Measurements from ENCODE around the gene PCDH17.

Gene PCDH17

DNA sequence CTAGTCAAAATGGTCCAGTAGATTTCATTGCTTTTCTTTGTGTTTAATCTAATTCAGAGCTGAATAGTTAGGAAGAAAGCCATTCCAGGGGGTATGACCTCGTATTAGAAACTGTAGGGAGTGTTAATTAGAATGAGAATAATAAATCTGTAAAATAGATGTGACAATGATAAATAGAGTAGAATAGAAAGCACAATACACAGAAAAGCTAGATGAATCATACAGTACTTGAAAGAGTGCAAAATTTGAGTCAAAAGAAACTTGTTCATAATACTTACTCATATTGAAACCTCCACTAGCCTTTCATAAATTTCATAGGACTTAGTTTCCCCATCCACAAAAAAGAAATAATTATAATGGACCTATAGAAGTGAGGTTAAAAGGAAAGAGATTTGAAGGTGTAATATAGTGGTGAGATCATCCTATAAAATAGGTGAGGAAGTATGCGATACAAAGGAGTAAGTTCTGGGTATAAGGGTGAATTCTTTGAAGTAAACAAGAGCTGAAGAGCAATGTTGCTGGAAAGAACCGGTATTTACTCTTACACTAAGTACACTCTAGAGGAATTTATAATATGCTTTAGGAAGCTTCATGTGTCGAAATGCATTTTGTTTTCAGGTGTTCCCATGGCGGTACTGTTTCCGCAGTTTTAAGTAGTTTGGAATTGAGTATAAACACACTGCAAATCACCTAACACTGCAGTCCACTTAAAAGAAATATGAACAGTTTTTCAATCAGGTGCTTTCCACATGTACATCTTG, 21.9 kb downstream of the PCDH17 start:
- H3K27ac Mint-ChIP-seq, result no peak overlapping the region
- H3K36me3 Mint-ChIP-seq (ENCODE audit: low read depth), result no peaks in the 10 kb centered on the region
- no peak for DNase-seq (ENCODE audit: low spot score)
- H3K27me3 Mint-ChIP-seq (ENCODE audit: low read depth), result no peaks in the 10 kb centered on the region
- H3K4me1 Mint-ChIP-seq (ENCODE audit: low read depth), result no peaks in the 10 kb centered on the region
- H3K4me3 Mint-ChIP-seq, result no peak overlapping the region
- no peaks in the 10 kb centered on the region for H3K9me3 Mint-ChIP-seq

DNA sequence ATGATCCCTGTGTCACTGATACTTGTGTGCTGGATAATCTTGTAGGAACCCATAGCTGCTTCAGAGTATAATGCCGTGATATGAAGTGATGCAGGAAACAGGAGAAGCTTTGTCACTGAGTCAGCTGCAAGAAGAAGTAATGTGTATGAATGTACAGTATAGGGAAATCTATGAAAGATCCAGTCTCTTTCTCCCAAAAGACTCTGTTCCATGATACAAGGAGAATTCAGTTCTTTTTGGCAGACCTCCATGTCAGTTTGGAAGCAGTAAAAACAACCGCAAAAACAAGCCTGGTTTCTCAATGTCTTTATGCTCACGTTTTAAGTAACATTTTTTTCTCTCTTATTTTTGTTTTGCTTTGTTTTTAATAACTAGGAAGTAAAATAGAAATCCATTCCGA, 33.9 kb downstream of the PCDH17 start:
- H3K27me3 Mint-ChIP-seq (ENCODE audit: low read depth), result no peaks in the 10 kb centered on the region
- DNase-seq (ENCODE audit: low spot score), result no peak
- H3K4me1 Mint-ChIP-seq (ENCODE audit: low read depth), result no peaks in the 10 kb centered on the region
- H3K4me3 Mint-ChIP-seq, result no peak overlapping the region
- no peak overlapping the region for H3K27ac Mint-ChIP-seq
- no peaks in the 10 kb centered on the region for H3K36me3 Mint-ChIP-seq (ENCODE audit: low read depth)
- H3K9me3 Mint-ChIP-seq, result peaks cover 14% of the 10 kb centered on the region

DNA sequence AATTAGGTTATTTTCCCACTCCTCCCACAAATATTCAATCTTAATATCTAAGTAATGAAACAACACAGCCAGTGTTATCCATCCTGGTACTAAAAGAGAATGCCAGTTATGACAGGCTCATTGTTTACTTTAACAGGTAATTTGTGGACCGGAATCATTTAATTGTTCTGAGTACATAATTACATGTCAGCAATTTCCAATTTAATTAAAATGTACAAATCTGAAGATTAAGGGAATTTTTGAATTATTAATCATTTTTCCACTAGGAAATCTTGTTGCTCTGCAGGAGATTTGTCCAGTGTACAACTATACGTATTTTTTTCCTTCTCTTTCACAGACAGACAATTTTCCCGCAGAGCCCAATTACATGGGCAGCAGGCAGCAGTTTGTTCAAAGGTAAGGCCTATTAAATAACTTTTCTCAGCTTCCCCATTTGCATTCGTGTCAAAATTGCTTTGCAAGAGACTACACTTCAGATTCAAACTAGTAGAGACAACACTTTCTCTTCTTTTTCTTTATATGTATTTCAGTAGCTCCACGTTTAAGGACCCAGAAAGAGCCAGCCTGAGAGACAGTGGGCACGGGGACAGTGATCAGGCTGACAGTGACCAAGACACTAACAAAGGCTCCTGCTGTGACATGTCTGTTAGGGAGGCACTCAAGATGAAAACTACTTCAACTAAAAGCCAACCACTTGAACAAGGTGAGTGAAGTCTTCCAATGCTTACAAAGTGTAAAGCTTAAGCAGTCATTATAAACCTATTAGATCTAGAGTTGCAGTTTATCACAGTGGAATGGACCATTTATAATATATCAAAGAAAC, 34.8 kb downstream of the PCDH17 start:
- no peak overlapping the region for H3K27ac Mint-ChIP-seq
- H3K4me1 Mint-ChIP-seq (ENCODE audit: low read depth), result no peaks in the 10 kb centered on the region
- no peak for DNase-seq (ENCODE audit: low spot score)
- no peaks in the 10 kb centered on the region for H3K36me3 Mint-ChIP-seq (ENCODE audit: low read depth)
- no peaks in the 10 kb centered on the region for H3K27me3 Mint-ChIP-seq (ENCODE audit: low read depth)
- peaks cover 11% of the 10 kb centered on the region for H3K9me3 Mint-ChIP-seq
- H3K4me3 Mint-ChIP-seq, result no peak overlapping the region

DNA sequence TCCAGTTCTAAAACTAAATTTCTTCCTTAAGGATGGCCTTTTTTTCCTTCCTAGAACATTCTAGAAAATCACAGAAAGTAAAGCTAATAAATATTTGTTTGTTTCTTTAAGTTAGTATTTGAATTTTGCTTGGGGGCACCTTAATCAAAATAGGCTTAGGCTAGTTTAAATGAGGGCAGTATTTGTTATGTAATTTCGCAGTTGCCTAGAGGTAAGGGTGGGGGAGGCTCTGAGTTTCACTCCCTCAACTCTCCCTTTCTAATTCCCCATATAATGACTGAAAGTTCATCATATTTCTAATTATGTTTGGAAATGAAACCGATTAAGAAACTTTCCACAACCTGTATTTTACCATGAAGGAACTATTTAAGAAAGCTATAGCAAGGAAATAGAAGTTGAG, 40.6 kb downstream of the PCDH17 start:
- H3K36me3 Mint-ChIP-seq (ENCODE audit: low read depth), result no peaks in the 10 kb centered on the region
- no peaks in the 10 kb centered on the region for H3K4me1 Mint-ChIP-seq (ENCODE audit: low read depth)
- no peak overlapping the region for H3K27ac Mint-ChIP-seq
- H3K9me3 Mint-ChIP-seq, result peaks cover 4% of the 10 kb centered on the region
- no peaks in the 10 kb centered on the region for H3K27me3 Mint-ChIP-seq (ENCODE audit: low read depth)
- H3K4me3 Mint-ChIP-seq, result no peak overlapping the region
- DNase-seq (ENCODE audit: low spot score), result no peak

DNA sequence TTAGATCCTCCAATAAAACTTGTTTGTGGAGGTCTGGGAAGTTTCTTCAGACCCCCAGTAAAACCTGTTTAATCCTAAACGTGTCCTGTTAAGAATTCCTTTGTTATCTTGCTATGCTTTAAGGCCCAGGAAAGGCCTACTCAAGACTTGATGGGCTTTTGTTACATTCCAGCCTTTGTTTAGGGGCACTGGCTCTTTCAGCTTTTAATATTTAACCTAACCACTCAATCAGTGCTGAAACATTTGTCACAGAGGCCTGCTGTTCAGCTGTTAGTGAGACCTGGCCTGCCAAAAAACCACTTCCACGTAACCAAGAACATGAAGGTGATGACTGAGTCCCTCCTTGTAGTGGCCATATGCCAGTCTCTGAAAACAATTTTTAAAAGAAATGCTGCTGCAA, 41.7 kb downstream of the PCDH17 start:
- Mint-ChIP-seq H3K4me3 (no peak overlapping the region), H3K9me3 (peaks cover 4% of the 10 kb centered on the region), H3K27ac (no peak overlapping the region)

DNA sequence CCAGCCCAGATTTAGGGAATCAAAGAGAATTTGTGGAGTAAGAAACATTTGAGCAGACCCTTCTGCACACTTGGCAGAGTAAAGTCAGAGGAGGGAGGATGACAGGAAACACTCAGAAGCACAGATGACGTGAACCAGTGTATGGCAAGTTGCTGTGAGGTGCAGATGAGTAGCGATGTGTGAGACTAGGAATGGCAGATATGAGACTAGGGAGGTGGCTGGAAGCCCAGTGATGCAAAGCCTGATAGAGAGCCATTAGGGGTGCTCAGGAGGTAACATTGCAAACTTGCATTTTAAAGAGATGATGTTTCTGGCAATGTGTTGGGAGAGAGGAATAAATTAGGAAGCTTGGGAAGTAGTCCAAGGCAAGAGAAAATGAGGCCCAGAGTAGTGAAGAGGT, 44.0 kb downstream of the PCDH17 start:
- Mint-ChIP-seq H3K27ac (no peak overlapping the region), H3K9me3 (peaks cover 4% of the 10 kb centered on the region), H3K4me3 (no peak overlapping the region), H3K36me3 (ENCODE audit: low read depth) (no peaks in the 10 kb centered on the region), H3K27me3 (ENCODE audit: low read depth) (no peaks in the 10 kb centered on the region), H3K4me1 (ENCODE audit: low read depth) (no peaks in the 10 kb centered on the region)
- DNase-seq (ENCODE audit: low spot score), result no peak

More for the DNA sequence above, 41.7 kb downstream of the PCDH17 start:
- H3K36me3 Mint-ChIP-seq (ENCODE audit: low read depth), result no peaks in the 10 kb centered on the region
- no peaks in the 10 kb centered on the region for H3K27me3 Mint-ChIP-seq (ENCODE audit: low read depth)
- DNase-seq (ENCODE audit: low spot score), result no peak
- no peaks in the 10 kb centered on the region for H3K4me1 Mint-ChIP-seq (ENCODE audit: low read depth)

DNA sequence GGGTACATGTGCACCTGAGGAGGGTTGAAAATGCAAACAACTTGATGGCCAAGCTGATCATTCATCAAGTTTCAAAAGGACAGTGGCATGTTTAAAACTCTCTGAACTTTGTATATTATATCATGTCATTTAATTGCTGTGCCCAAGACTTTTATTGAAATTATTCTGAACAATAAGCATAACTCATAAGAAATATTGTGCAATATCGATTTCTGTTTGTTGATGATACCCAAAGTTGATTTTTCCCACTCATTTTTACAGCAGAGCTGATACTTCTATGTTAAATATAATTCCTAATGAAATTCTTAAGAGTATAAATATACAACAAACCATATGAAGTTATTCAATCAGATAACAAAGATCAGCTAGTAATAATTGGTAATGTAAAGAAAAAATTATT, 49.1 kb downstream of the PCDH17 start:
- Mint-ChIP-seq H3K9me3 (peaks cover 4% of the 10 kb centered on the region), H3K27ac (no peak overlapping the region), H3K27me3 (ENCODE audit: low read depth) (no peaks in the 10 kb centered on the region), H3K4me3 (no peak overlapping the region), H3K36me3 (ENCODE audit: low read depth) (no peaks in the 10 kb centered on the region), H3K4me1 (ENCODE audit: low read depth) (no peaks in the 10 kb centered on the region)
- DNase-seq (ENCODE audit: low spot score), result no peak

DNA sequence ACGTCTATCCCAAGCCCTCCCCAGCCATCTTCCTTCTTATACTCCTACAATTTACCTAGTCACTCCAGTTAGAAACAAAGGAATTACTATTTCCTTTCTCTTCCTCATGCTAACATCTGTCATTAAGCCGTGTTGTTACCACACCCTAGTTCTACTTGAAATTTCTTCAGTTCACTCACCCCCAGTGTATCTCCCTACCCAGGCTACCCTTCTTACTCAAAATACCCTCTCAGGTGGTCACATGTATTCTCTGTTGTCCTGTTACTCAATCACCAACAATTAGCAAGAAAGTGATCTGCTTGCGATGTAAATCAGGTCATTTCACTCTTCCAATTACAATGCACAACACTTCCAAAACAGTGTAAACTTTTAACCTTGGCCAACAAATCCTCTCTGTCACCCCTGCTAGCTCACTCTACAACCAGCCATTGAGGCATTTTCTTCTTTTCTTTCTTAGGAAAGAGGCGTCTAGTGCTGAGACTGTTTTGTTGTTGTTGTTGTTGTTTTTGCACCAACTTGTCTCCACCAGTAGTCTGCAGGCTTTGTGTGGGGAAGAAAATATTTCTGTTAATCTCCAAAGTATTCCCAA, 50.7 kb downstream of the PCDH17 start:
- Mint-ChIP-seq H3K4me3 (no peak overlapping the region), H3K9me3 (peaks cover 4% of the 10 kb centered on the region), H3K27ac (no peak overlapping the region), H3K36me3 (ENCODE audit: low read depth) (no peaks in the 10 kb centered on the region), H3K4me1 (ENCODE audit: low read depth) (no peaks in the 10 kb centered on the region), H3K27me3 (ENCODE audit: low read depth) (no peaks in the 10 kb centered on the region)
- DNase-seq (ENCODE audit: low spot score), result no peak

DNA sequence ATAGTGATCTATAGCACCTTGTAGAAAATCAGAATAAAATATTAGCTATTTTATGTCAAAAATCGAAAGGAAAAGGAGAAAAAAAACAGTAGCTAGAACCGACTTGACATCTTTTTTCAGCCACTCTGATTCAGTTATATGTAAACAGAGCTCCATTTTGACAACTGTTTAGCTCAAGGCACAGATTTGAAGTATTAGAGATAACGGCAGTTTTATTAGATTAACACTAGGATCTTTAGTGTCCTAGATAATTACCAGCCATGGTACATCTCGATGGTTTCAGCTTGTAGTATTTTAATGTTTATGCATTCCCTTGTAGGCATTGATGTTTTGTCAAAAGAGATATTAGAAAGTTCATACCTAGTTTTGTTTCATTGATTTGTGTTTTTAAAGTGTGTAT, 67.3 kb downstream of the PCDH17 start:
- Mint-ChIP-seq H3K4me1 (ENCODE audit: low read depth) (no peaks in the 10 kb centered on the region), H3K27me3 (ENCODE audit: low read depth) (no peaks in the 10 kb centered on the region), H3K4me3 (no peak overlapping the region), H3K9me3 (peaks cover 12% of the 10 kb centered on the region), H3K27ac (no peak overlapping the region), H3K36me3 (ENCODE audit: low read depth) (no peaks in the 10 kb centered on the region)
- no peak for DNase-seq (ENCODE audit: low spot score)

DNA sequence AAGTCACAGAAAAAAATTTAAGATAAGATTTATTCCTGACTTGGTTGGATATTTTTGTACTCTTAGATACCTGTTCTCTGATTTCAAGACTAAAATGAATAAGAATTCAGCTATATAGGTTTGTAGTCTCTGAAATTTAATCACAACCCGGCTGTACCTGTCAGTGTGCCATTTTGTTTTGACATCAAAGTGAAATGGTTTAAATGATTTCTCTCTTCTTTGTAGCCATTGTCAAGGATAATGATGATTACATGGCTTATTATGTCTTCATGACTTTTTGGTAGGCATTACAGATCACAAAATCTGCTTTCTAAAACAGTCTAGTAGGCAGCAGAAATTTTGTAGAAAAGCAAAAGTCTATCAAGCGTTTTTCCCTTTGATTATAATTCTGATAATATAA, 72.5 kb downstream of the PCDH17 start:
- Mint-ChIP-seq H3K27ac (no peak overlapping the region), H3K4me3 (no peak overlapping the region), H3K4me1 (ENCODE audit: low read depth) (no peaks in the 10 kb centered on the region), H3K27me3 (ENCODE audit: low read depth) (no peaks in the 10 kb centered on the region), H3K9me3 (peaks cover 16% of the 10 kb centered on the region), H3K36me3 (ENCODE audit: low read depth) (no peaks in the 10 kb centered on the region)
- no peak for DNase-seq (ENCODE audit: low spot score)

DNA sequence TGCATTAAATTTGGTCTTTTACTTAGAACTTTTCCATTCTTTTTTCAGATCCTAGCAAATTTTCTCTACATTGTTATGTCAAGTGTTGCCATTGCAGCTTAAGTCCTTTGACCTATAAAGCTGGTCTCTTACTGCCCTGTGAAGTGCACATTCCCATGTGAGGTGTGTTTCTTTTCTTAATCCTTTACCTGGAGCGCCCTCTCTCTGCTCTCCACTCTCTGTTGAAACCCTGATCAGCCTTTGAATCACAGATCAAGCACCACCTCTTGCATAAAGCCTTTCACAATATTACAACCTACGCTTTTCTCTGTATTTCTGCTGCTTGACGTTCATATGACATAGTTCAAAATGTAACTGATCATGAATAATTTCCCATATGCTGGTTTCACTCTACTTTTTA, 84.8 kb downstream of the PCDH17 start:
- H3K4me1 Mint-ChIP-seq (ENCODE audit: low read depth), result no peaks in the 10 kb centered on the region
- H3K27me3 Mint-ChIP-seq (ENCODE audit: low read depth), result no peaks in the 10 kb centered on the region
- H3K36me3 Mint-ChIP-seq (ENCODE audit: low read depth), result no peaks in the 10 kb centered on the region
- H3K27ac Mint-ChIP-seq, result no peak overlapping the region
- DNase-seq (ENCODE audit: low spot score), result no peak
- peaks cover 11% of the 10 kb centered on the region for H3K9me3 Mint-ChIP-seq
- no peak overlapping the region for H3K4me3 Mint-ChIP-seq

DNA sequence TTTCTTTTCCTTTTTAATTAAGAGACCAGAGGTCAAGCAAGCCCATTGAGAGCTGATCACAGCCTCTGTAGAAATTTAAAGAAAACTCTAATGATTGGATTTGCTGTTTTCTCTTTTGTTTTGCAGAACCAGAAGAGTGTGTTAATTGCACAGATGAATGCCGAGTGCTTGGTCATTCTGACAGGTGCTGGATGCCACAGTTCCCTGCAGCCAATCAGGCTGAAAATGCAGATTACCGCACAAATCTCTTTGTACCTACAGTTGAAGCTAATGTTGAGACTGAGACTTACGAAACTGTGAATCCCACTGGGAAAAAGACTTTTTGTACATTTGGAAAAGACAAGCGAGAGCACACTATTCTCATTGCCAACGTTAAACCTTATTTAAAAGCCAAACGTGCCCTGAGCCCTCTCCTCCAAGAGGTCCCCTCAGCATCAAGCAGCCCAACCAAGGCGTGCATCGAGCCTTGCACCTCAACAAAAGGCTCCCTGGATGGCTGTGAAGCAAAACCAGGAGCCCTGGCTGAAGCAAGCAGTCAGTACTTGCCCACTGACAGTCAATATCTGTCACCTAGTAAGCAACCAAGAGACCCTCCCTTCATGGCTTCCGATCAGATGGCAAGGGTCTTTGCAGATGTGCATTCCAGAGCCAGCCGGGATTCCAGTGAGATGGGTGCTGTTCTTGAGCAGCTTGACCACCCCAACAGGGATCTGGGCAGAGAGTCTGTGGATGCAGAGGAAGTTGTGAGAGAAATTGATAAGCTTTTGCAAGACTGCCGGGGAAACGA, 93.1 kb downstream of the PCDH17 start:
- Mint-ChIP-seq H3K4me3 (no peak overlapping the region), H3K36me3 (ENCODE audit: low read depth) (no peaks in the 10 kb centered on the region)
- no peak for DNase-seq (ENCODE audit: low spot score)

DNA sequence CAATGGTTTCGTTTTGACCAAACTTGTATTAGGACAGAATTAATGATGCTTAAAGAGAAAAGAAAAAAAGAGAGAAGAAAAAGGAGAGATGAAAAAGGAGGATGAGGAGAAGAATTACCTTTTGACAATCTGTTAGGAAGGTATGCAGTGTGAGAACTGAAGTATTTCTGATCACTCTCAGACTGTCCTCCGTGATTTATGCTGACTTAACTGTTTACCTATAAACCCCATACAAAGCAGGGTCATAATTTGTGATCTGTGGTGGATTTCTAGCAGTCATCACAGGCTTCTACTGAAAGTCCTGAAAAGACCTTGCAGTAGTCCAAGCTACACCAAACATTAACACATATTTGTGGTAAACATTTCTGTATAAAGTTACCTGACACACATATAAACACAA, 93.9 kb downstream of the PCDH17 start:
- H3K9me3 Mint-ChIP-seq, result peaks cover 6% of the 10 kb centered on the region
- no peaks in the 10 kb centered on the region for H3K27me3 Mint-ChIP-seq (ENCODE audit: low read depth)
- no peak overlapping the region for H3K4me3 Mint-ChIP-seq
- no peak overlapping the region for H3K27ac Mint-ChIP-seq
- H3K36me3 Mint-ChIP-seq (ENCODE audit: low read depth), result no peaks in the 10 kb centered on the region
- H3K4me1 Mint-ChIP-seq (ENCODE audit: low read depth), result no peaks in the 10 kb centered on the region
- DNase-seq (ENCODE audit: low spot score), result no peak

More for the DNA sequence above, 93.1 kb downstream of the PCDH17 start:
- Mint-ChIP-seq H3K4me1 (ENCODE audit: low read depth) (no peaks in the 10 kb centered on the region), H3K27ac (no peak overlapping the region), H3K9me3 (peaks cover 6% of the 10 kb centered on the region), H3K27me3 (ENCODE audit: low read depth) (no peaks in the 10 kb centered on the region)

DNA sequence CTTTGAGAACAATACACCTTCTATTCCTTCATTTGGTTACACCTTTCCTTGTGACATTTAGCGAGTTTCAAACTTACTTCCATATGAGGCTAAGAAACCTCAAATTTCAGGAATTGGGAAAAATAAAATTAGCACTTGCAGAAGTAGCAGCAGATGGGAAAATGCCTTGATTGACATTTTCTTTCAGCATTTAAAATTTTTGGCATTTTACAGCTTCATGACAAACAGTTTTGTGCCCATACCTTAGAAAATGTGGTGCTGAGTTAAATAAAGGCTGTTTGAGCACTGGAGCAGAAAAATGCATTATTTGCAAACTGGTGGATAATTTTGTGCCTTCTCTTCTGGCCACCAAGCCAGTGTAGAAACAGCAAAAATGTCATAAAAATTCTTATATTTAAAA, 95.4 kb downstream of the PCDH17 start:
- H3K27ac Mint-ChIP-seq, result no peak overlapping the region
- H3K36me3 Mint-ChIP-seq (ENCODE audit: low read depth), result no peaks in the 10 kb centered on the region
- peaks cover 6% of the 10 kb centered on the region for H3K9me3 Mint-ChIP-seq
- H3K27me3 Mint-ChIP-seq (ENCODE audit: low read depth), result no peaks in the 10 kb centered on the region
- no peak overlapping the region for H3K4me3 Mint-ChIP-seq
- DNase-seq (ENCODE audit: low spot score), result no peak
- H3K4me1 Mint-ChIP-seq (ENCODE audit: low read depth), result no peaks in the 10 kb centered on the region

Measured in T-helper 2 cell treated with Interferon-gamma antibody and Interleukin-4, amounts not matched to agents 5 μg/mL and 100 μg/mL, for 36 hours (primary cell).